ENCODE results near the gene SSR3. TPM values are rescaled to one million over a fixed set of nuclear protein-coding genes. Genes with fewer than 3 reads are reported as not detected.

The SSR3 gene
- total RNA-seq, 2 experiments from 2014 or later, result 63.3 to 158 TPM

- no TSS peak for BruUV-seq (replicated peaks)
- Histone ChIP-seq H3K9me2 (ENCODE audit: insufficient read depth, low read length) (no peaks in the 10 kb centered on the region), H3K4me2 (ENCODE audit: low read length) (no peak overlapping the region), H4K20me1 (ENCODE audit: insufficient read depth, low read length) (peaks cover 16% of the 10 kb centered on the region; the same call in 1 of the 2 replicates), H3K4me3 (ENCODE audit: low read depth, low read length, poor library complexity, severe bottlenecking) (no peak overlapping the region), H3K4me1 (ENCODE audit: insufficient read depth, low read length, poor library complexity, severe bottlenecking) (peaks cover 11% of the 10 kb centered on the region), H2AFZ (ENCODE audit: low read length) (no peak overlapping the region), H3K27ac (ENCODE audit: low read depth, low read length, poor library complexity, severe bottlenecking) (no peak overlapping the region), H3K9me3 (ENCODE audit: low read length) (no peaks in the 10 kb centered on the region), H3K36me3 (ENCODE audit: insufficient read depth, low read length) (peaks cover 79% of the 10 kb centered on the region), H3K79me2 (ENCODE audit: insufficient read depth, low read depth, low read length) (peaks cover 54% of the 10 kb centered on the region)
- CTCF ChIA-PET (ENCODE audit: unreplicated experiment), result no interaction called here
- intact Hi-C loops (cut with micrococcal nuclease; ENCODE audit: unreplicated experiment), result no loop called here
- POLR2A ChIA-PET, result interaction anchor here (1.3 kb wide), 1 partner anchor 14 kb away, joined by 5 read pairs; no protein-coding TSS in a partner anchor
- DNase-seq (ENCODE audit: low spot score), result no peak
- no peak for TF ChIP-seq CTCF (conservative IDR thresholded peaks at IDR 0.05; ENCODE audit: low read length)
- no peak for TF ChIP-seq EZH2phosphoT487 (IDR thresholded peaks at IDR 0.05; ENCODE audit: borderline replicate concordance, low read depth, low read length)
Measured at GRCh38 chr3:156551261-156551660, 3.7 kb downstream of the SSR3 start.

GRCh38 chr3:156548902-156549301, 6.0 kb downstream of the SSR3 start:
- POLR2A ChIA-PET, result interaction anchor here (0.6 to 1.6 kb wide), 5 partner anchors 8 to 540 kb away, joined by 3 to 4 read pairs (median 4); no protein-coding TSS in a partner anchor
- H3K4me1 ChIP-seq (ENCODE audit: insufficient read depth, low read length, poor library complexity, severe bottlenecking), result peaks cover 11% of the 10 kb centered on the region
- CTCF ChIA-PET (ENCODE audit: unreplicated experiment), result no interaction called here
- H3K79me2 ChIP-seq (ENCODE audit: insufficient read depth, low read depth, low read length), result peaks cover 45% of the 10 kb centered on the region
- no peak overlapping the region for H3K27ac ChIP-seq (ENCODE audit: low read depth, low read length, poor library complexity, severe bottlenecking)
- H3K9me2 ChIP-seq (ENCODE audit: insufficient read depth, low read length), result no peaks in the 10 kb centered on the region
- H3K36me3 ChIP-seq (ENCODE audit: insufficient read depth, low read length), result peaks cover 100% of the 10 kb centered on the region
- no peak overlapping the region for H2AFZ ChIP-seq (ENCODE audit: low read length)
- TF ChIP-seq EZH2phosphoT487 (IDR thresholded peaks at IDR 0.05; ENCODE audit: borderline replicate concordance, low read depth, low read length) (no peak), CTCF (conservative IDR thresholded peaks at IDR 0.05; ENCODE audit: low read length) (no peak)
- no peak overlapping the region for H3K4me2 ChIP-seq (ENCODE audit: low read length)
- intact Hi-C loops (cut with micrococcal nuclease; ENCODE audit: unreplicated experiment), result no loop called here
- no peak for DNase-seq (ENCODE audit: low spot score)
- BruUV-seq (replicated peaks), result no TSS peak
- no peak overlapping the region for H3K4me3 ChIP-seq (ENCODE audit: low read depth, low read length, poor library complexity, severe bottlenecking)
- H3K9me3 ChIP-seq (ENCODE audit: low read length), result no peaks in the 10 kb centered on the region
- H4K20me1 ChIP-seq (ENCODE audit: insufficient read depth, low read length), result peaks cover 14% of the 10 kb centered on the region; the same call in 1 of the 2 replicates

- H3K4me2 ChIP-seq (ENCODE audit: low read length), result no peak overlapping the region
- H3K4me1 ChIP-seq (ENCODE audit: insufficient read depth, low read length, poor library complexity, severe bottlenecking), result peaks cover 4% of the 10 kb centered on the region
- H3K79me2 ChIP-seq (ENCODE audit: insufficient read depth, low read depth, low read length), result peaks cover 38% of the 10 kb centered on the region
- H3K27ac ChIP-seq (ENCODE audit: low read depth, low read length, poor library complexity, severe bottlenecking), result no peak overlapping the region
- H3K36me3 ChIP-seq (ENCODE audit: insufficient read depth, low read length), result peaks cover 100% of the 10 kb centered on the region
- H2AFZ ChIP-seq (ENCODE audit: low read length), result no peak overlapping the region
- no peaks in the 10 kb centered on the region for H3K9me2 ChIP-seq (ENCODE audit: insufficient read depth, low read length)
- ChIA-PET POLR2A (interaction anchor here (0.6 to 1.8 kb wide), 6 partner anchors 7 to 541 kb away, joined by 3 to 4 read pairs (median 4); partner anchors contain the start of gene SSR3), CTCF (ENCODE audit: unreplicated experiment) (no interaction called here)
- H3K9me3 ChIP-seq (ENCODE audit: low read length), result no peaks in the 10 kb centered on the region
- H3K4me3 ChIP-seq (ENCODE audit: low read depth, low read length, poor library complexity, severe bottlenecking), result no peak overlapping the region
- BruUV-seq (replicated peaks), result no TSS peak
- intact Hi-C loops (cut with micrococcal nuclease; ENCODE audit: unreplicated experiment), result no loop called here
- DNase-seq (ENCODE audit: low spot score), result no peak
- no peak for TF ChIP-seq CTCF (conservative IDR thresholded peaks at IDR 0.05; ENCODE audit: low read length)
- no peak for TF ChIP-seq EZH2phosphoT487 (IDR thresholded peaks at IDR 0.05; ENCODE audit: borderline replicate concordance, low read depth, low read length)
- H4K20me1 ChIP-seq (ENCODE audit: insufficient read depth, low read length), result 0 out of 2 replicates have a peak, but pooled peaks cover 8% of the 10 kb centered on the region
Measured at GRCh38 chr3:156548041-156548687, 6.8 kb downstream of the SSR3 start.

Data from OCI-LY7 (cell line).